ENCODE measurements around the gene LCE2B. TPM values are rescaled to one million over a fixed set of nuclear protein-coding genes. Genes with fewer than 3 reads are reported as not detected.

LCE2B gene
- total RNA-seq, 2 donors from 2014 or later, result not detected

GRCh38 chr1:152679459-152679858 lies 6.5 kb upstream of the LCE2B start:
- ATAC-seq (replicated peaks in 1 of 2), result no peak
- peaks cover 43% of the 10 kb centered on the region for H3K27me3 Mint-ChIP-seq (ENCODE audit: low read depth)
- H3K9me3 Mint-ChIP-seq, result no peaks in the 10 kb centered on the region
- no peaks in the 10 kb centered on the region for H3K36me3 Mint-ChIP-seq (ENCODE audit: insufficient read depth in 2 of 2)
- no peaks in the 10 kb centered on the region for H3K4me1 Mint-ChIP-seq (ENCODE audit: low read depth)
- H3K4me3 Mint-ChIP-seq, result no peak overlapping the region
- no peak overlapping the region for H3K27ac Mint-ChIP-seq
- no peak for DNase-seq

GRCh38 chr1:152681616-152682015 lies 4.3 kb upstream of the LCE2B start:
- Mint-ChIP-seq H3K27ac (no peak overlapping the region), H3K4me1 (ENCODE audit: low read depth) (no peaks in the 10 kb centered on the region)

GRCh38 chr1:152683846-152684245 lies 2.1 kb upstream of the LCE2B start:
- Mint-ChIP-seq H3K36me3 (ENCODE audit: insufficient read depth in 2 of 2) (no peaks in the 10 kb centered on the region), H3K4me3 (no peak overlapping the region), H3K4me1 (ENCODE audit: low read depth) (no peaks in the 10 kb centered on the region), H3K27me3 (ENCODE audit: low read depth) (peaks cover 27% of the 10 kb centered on the region), H3K27ac (no peak overlapping the region), H3K9me3 (no peaks in the 10 kb centered on the region)
- DNase-seq (no peak), ATAC-seq (replicated peaks in 1 of 2) (no peak)

More at GRCh38 chr1:152681616-152682015, 4.3 kb upstream of the LCE2B start:
- ATAC-seq (replicated peaks in 1 of 2), result no peak
- H3K36me3 Mint-ChIP-seq (ENCODE audit: insufficient read depth in 2 of 2), result no peaks in the 10 kb centered on the region
- H3K27me3 Mint-ChIP-seq (ENCODE audit: low read depth), result peaks cover 37% of the 10 kb centered on the region
- no peaks in the 10 kb centered on the region for H3K9me3 Mint-ChIP-seq
- DNase-seq, result no peak
- H3K4me3 Mint-ChIP-seq, result no peak overlapping the region

DNA sequence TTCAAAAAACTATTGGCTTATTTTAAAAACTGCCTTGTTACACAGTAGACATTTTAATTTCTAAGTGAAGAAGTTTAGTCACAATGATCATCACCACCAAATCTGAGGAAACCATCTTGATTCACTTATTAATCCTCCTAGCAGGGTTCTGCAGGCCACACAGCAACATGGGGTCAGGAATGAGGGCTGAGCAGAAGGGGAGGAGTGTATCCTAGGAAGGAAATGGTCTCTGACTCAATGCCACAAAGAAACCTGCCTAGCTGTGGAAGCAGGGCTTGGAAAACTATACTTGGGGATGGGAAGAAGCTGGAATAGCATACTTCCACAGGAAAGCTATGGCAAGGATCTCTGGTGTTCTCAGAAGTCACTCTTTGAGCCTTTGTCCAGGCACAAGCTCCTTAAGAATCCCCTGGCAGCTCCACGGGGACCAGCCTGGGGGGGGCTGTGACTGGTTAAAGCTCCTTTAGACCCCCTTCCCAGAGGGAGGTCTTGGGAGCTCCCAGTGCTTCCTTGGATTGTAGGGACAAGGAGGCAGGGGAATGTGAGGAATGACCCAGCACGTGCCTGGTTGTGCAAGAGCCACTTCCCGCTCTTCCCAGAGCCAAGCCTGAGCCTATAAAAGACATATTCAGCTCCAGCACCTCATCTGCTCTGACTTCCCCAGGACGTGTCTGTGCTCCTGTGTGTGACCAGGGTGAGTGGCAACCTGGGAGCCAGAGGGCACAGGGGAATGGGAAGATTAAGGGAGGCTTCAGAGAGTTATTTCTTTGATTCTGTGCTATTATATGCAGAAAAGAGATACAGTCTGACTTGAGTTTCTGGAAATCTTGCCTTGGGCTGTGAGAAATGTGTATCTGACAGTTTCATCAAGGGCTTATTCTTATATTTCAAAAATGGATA lies 12.0 kb downstream of the LCE2B start, which contains the start of gene LCE2A:
Gene LCE2A, plus strand, starts transcription at position 645 of the 900 bp plus-strand sequence. CDS start 557 bp downstream, outside the sequence.
- peaks cover 0 to 2% of the 10 kb centered on the region in 2 donors for H3K36me3 Mint-ChIP-seq (ENCODE audit: insufficient read depth in 2 of 2)
- no peak within 1 kb of the TSS for H3K4me3 Mint-ChIP-seq
- no peak within 1 kb of the TSS for H3K27ac Mint-ChIP-seq
- no peak for ATAC-seq (replicated peaks in 1 of 2)
- no peaks in the 10 kb centered on the region for H3K9me3 Mint-ChIP-seq
- H3K4me1 Mint-ChIP-seq (ENCODE audit: low read depth), result no peaks in the 10 kb centered on the region
- no peak for DNase-seq
- H3K27me3 Mint-ChIP-seq (ENCODE audit: low read depth), result no peaks in the 10 kb centered on the region

GRCh38 chr1:152699746-152700145 lies 13.8 kb downstream of the LCE2B start:
- DNase-seq, result no peak
- no peaks in the 10 kb centered on the region for H3K27me3 Mint-ChIP-seq (ENCODE audit: low read depth)
- no peak for ATAC-seq (replicated peaks in 1 of 2)
- no peak overlapping the region for H3K4me3 Mint-ChIP-seq
- no peak overlapping the region for H3K27ac Mint-ChIP-seq
- peaks cover 0 to 2% of the 10 kb centered on the region in 2 donors for H3K9me3 Mint-ChIP-seq
- H3K36me3 Mint-ChIP-seq (ENCODE audit: insufficient read depth in 2 of 2), result peaks cover 0 to 3% of the 10 kb centered on the region in 2 donors
- no peaks in the 10 kb centered on the region for H3K4me1 Mint-ChIP-seq (ENCODE audit: low read depth)

- DNase-seq (no peak), ATAC-seq (replicated peaks in 1 of 2) (no peak)
- peaks cover 0 to 3% of the 10 kb centered on the region in 2 donors for H3K36me3 Mint-ChIP-seq (ENCODE audit: insufficient read depth in 2 of 2)
- H3K4me3 Mint-ChIP-seq, result no peak within 1 kb of the TSS
- H3K27me3 Mint-ChIP-seq (ENCODE audit: low read depth), result peaks cover 22% of the 10 kb centered on the region
- no peak within 1 kb of the TSS for H3K27ac Mint-ChIP-seq
- no peaks in the 10 kb centered on the region for H3K4me1 Mint-ChIP-seq (ENCODE audit: low read depth)
- H3K9me3 Mint-ChIP-seq, result peaks cover 2% of the 10 kb centered on the region in 2 donors
Measured at GRCh38 chr1:152707860-152708259, 21.9 kb downstream of the LCE2B start, which contains the start of gene LCE4A. TSS of gene LCE4A (plus strand) at chr1:152708160. CDS start at chr1:152709076, 916 bp downstream.

DNA sequence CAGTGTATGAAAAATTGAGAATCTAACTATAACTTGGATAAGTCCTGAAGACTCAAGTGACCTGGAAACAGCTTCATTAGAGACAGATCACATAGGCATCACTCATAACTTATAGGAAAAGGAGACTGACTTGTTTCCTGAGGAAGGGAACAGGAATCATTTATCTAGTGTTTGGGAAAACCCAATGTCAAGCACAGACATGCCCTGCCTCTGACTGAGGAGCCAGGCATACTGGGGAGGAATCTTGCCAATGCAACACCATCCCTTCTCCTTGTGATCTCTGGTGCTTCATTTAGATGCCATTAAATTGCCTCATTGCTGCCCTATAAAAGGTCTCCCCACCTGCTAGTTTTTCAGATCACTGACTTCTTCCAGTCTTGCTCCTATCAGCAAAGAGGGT lies 32.3 kb downstream of the LCE2B start:
- no peaks in the 10 kb centered on the region for H3K9me3 Mint-ChIP-seq
- peaks cover 10% of the 10 kb centered on the region for H3K27me3 Mint-ChIP-seq (ENCODE audit: low read depth)
- H3K4me3 Mint-ChIP-seq, result no peak overlapping the region
- no peak for ATAC-seq (replicated peaks in 1 of 2)
- H3K36me3 Mint-ChIP-seq (ENCODE audit: insufficient read depth in 2 of 2), result no peaks in the 10 kb centered on the region
- DNase-seq, result no peak
- no peak overlapping the region for H3K27ac Mint-ChIP-seq
- H3K4me1 Mint-ChIP-seq (ENCODE audit: low read depth), result no peaks in the 10 kb centered on the region

DNA sequence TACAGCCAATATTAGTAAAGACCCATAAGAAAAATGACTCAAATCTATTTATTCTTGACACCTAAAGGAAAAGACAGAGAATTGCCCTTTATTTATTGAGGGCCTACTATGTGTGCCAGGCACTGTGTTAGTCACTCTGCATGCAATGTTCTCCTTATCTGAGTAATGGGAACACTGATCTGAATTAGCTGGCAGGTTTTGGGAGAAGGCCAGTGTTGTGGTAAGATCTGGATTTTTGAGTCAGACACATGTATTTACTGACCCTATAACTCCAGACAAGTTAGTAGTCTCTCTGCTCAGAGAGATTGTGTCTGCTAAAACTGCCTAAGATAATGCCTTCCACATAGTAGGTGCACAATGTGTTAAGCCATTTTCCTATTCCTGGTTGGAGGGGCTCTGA lies 39.3 kb downstream of the LCE2B start:
- ATAC-seq (replicated peaks in 1 of 2) (no peak), DNase-seq (no peak)
- peaks cover 17% of the 10 kb centered on the region for H3K27me3 Mint-ChIP-seq (ENCODE audit: low read depth)
- H3K36me3 Mint-ChIP-seq (ENCODE audit: insufficient read depth in 2 of 2), result no peaks in the 10 kb centered on the region
- H3K27ac Mint-ChIP-seq, result no peak overlapping the region
- H3K9me3 Mint-ChIP-seq, result no peaks in the 10 kb centered on the region
- no peaks in the 10 kb centered on the region for H3K4me1 Mint-ChIP-seq (ENCODE audit: low read depth)
- no peak overlapping the region for H3K4me3 Mint-ChIP-seq

DNA sequence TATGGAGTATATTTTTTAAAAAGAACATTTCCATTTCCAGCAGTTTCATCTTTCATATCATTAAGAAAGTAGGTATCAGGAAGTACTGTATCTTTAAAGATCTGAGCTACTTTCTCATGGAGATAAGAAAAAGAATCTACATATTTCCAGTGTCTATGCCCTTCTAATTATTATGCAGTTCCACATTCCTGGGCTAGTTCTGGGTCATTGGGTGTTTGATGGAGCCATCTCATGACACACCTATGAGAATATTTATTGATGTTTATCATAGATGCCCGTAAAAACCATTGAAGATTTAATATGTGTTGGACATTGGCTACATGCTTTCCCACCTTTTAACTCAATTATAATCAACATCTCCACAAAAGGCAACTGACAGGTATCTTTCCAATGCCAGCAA lies 43.1 kb downstream of the LCE2B start:
- no peaks in the 10 kb centered on the region for H3K36me3 Mint-ChIP-seq (ENCODE audit: insufficient read depth in 2 of 2)
- DNase-seq (no peak), ATAC-seq (replicated peaks in 1 of 2) (no peak)
- H3K9me3 Mint-ChIP-seq, result no peaks in the 10 kb centered on the region
- H3K4me1 Mint-ChIP-seq (ENCODE audit: low read depth), result no peaks in the 10 kb centered on the region
- H3K27ac Mint-ChIP-seq, result no peak overlapping the region
- no peak overlapping the region for H3K4me3 Mint-ChIP-seq
- peaks cover 11% of the 10 kb centered on the region for H3K27me3 Mint-ChIP-seq (ENCODE audit: low read depth)

- H3K9me3 Mint-ChIP-seq, result no peaks in the 10 kb centered on the region
- no peak overlapping the region for H3K4me3 Mint-ChIP-seq
- no peak for ATAC-seq (replicated peaks in 1 of 2)
- H3K27me3 Mint-ChIP-seq (ENCODE audit: low read depth), result peaks cover 21% of the 10 kb centered on the region
- no peak for DNase-seq
- H3K36me3 Mint-ChIP-seq (ENCODE audit: insufficient read depth in 2 of 2), result no peaks in the 10 kb centered on the region
- H3K4me1 Mint-ChIP-seq (ENCODE audit: low read depth), result no peaks in the 10 kb centered on the region
- no peak overlapping the region for H3K27ac Mint-ChIP-seq
Measured at GRCh38 chr1:152735648-152736047, 49.7 kb downstream of the LCE2B start.

Other genes starting within 250 kb of the LCE2B start
- gene LCE5A, start 175.3 kb upstream of the LCE2B start, total RNA-seq, result not detected
- not detected for gene CRCT1, start 171.6 kb upstream of the LCE2B start, total RNA-seq
- gene LCE3E, start 119.3 kb upstream of the LCE2B start, total RNA-seq, result not detected
- gene LCE3D, start 105.6 kb upstream of the LCE2B start, total RNA-seq, result not detected
- gene LCE3C, start 85.9 kb upstream of the LCE2B start, total RNA-seq, result not detected
- not detected for gene LCE3B, start 72.3 kb upstream of the LCE2B start, total RNA-seq
- gene LCE3A, start 63.0 kb upstream of the LCE2B start, total RNA-seq, result not detected
- gene LCE2D, start 22.7 kb upstream of the LCE2B start, total RNA-seq, result not detected
- not detected for gene LCE2C, start 10.8 kb upstream of the LCE2B start, total RNA-seq
- gene LCE2A, start 12.2 kb downstream of the LCE2B start, total RNA-seq, result not detected
- gene LCE4A, start 22.0 kb downstream of the LCE2B start, total RNA-seq, result not detected
- gene KPRP, start 71.9 kb downstream of the LCE2B start, total RNA-seq, result not detected
- not detected for gene LCE1F, start 89.0 kb downstream of the LCE2B start, total RNA-seq
- gene LCE1E, start 100.1 kb downstream of the LCE2B start, total RNA-seq, result not detected
- not detected for gene LCE1D, start 110.6 kb downstream of the LCE2B start, total RNA-seq
- gene LCE1C, start 120.5 kb downstream of the LCE2B start, total RNA-seq, result not detected
- not detected for gene LCE1B, start 125.8 kb downstream of the LCE2B start, total RNA-seq
- gene LCE1A, start 141.3 kb downstream of the LCE2B start, total RNA-seq, result not detected
- gene LCE6A, start 156.7 kb downstream of the LCE2B start, total RNA-seq, result not detected
- gene LCE7A, start 173.9 kb downstream of the LCE2B start, total RNA-seq, result not detected
- not detected for gene SMCP, start 192.2 kb downstream of the LCE2B start, total RNA-seq
- not detected for gene IVL, start 222.4 kb downstream of the LCE2B start, total RNA-seq

All from activated T-cell treated with anti-CD3 and anti-CD28 coated beads, Interleukin-2, amount 50 U/mL, for 72 hours (primary cell).